ENCODE measurements around the gene WDR19. TPM values are rescaled to one million over a fixed set of nuclear protein-coding genes. Genes with fewer than 3 reads are reported as not detected.

The WDR19 gene
- total and polyA plus RNA-seq, 2 donors (not counting 3 experiments of a cell fraction or from before 2014, with no cell fraction given) = 27.1 to 28.2 TPM

- Histone ChIP-seq H3K9ac (replicated peaks; ENCODE audit: extremely low read depth, insufficient read depth, low read length) (no peak overlapping the region), H2AFZ (ENCODE audit: low read depth, low read length) (no peak overlapping the region), H4K20me1 (replicated peaks; ENCODE audit: control insufficient read depth, extremely low read depth, insufficient read depth, low read length) (no peaks in the 10 kb centered on the region), H3K27me3 (ENCODE audit: control insufficient read depth in 2 of 2, insufficient read depth in 2 of 2, low read length in 2 of 2) (no peaks in the 10 kb centered on the region), H3K4me2 (ENCODE audit: insufficient read depth, low read length) (no peak overlapping the region), H3K4me1 (ENCODE audit: control insufficient read depth, extremely low read depth, insufficient read depth, low read length) (no peaks in the 10 kb centered on the region), H3K36me3 (ENCODE audit: control insufficient read depth in 2 of 2, extremely low read depth in 1 of 2, insufficient read depth in 2 of 2, low read length in 2 of 2) (peaks cover 0 to 2% of the 10 kb centered on the region in 2 experiments), H3K9me1 (replicated peaks; ENCODE audit: control insufficient read depth, extremely low read depth, insufficient read depth, low read length) (no peaks in the 10 kb centered on the region), H3K9me3 (replicated peaks; ENCODE audit: control insufficient read depth, insufficient read depth, low read length) (no peaks in the 10 kb centered on the region), H3K4me3 (replicated peaks in 1 of 3; ENCODE audit: insufficient read depth in 1 of 3, low read depth in 1 of 3, low read length in 3 of 3) (no peak overlapping the region), H3K79me2 (ENCODE audit: control insufficient read depth, insufficient read depth, low read length) (no peaks in the 10 kb centered on the region), H3K27ac (ENCODE audit: insufficient read depth, low read depth, low read length) (no peak overlapping the region)
- intact Hi-C loops (cut with micrococcal nuclease) (no loop called here), dilution Hi-C loops (cut with MboI; ENCODE audit: extremely low pct_ligation_motif_present, low sequenced_read_pairs) (no loop called here)
- CTCF ChIA-PET = interaction anchor here (0.7 kb wide), 1 partner anchor 173 kb away, joined by 3 read pairs; no protein-coding TSS in a partner anchor
- no peak for DNase-seq (ENCODE audit: low read depth, low spot score)
- POLR2A ChIA-PET = no interaction called here
- no peak for TF ChIP-seq FOS (IDR thresholded peaks at IDR 0.05; ENCODE audit: borderline replicate concordance, insufficient read depth, low read length)
- no peak for TF ChIP-seq MAX (IDR thresholded peaks at IDR 0.05; ENCODE audit: insufficient read depth, insufficient read length)
- TF ChIP-seq EZH2 (IDR thresholded peaks at IDR 0.05; ENCODE audit: borderline replicate concordance, low read depth, low read length, severe bottlenecking) = no peak
- FAIRE-seq = no peak
- BruUV-seq (replicated peaks) = no TSS peak
Measured at GRCh38 chr4:39230462-39230861, 48.1 kb downstream of the WDR19 start.

GRCh38 chr4:39231660-39232059 is 49.3 kb downstream of the WDR19 start:
- DNase-seq (ENCODE audit: low read depth, low spot score) = no peak
- Histone ChIP-seq H3K79me2 (ENCODE audit: control insufficient read depth, insufficient read depth, low read length) (no peaks in the 10 kb centered on the region), H3K9me3 (replicated peaks; ENCODE audit: control insufficient read depth, insufficient read depth, low read length) (no peaks in the 10 kb centered on the region), H4K20me1 (replicated peaks; ENCODE audit: control insufficient read depth, extremely low read depth, insufficient read depth, low read length) (no peaks in the 10 kb centered on the region), H3K9ac (replicated peaks; ENCODE audit: extremely low read depth, insufficient read depth, low read length) (no peak overlapping the region), H3K4me3 (replicated peaks in 1 of 3; ENCODE audit: insufficient read depth in 1 of 3, low read depth in 1 of 3, low read length in 3 of 3) (no peak overlapping the region), H3K4me1 (ENCODE audit: control insufficient read depth, extremely low read depth, insufficient read depth, low read length) (no peaks in the 10 kb centered on the region), H3K9me1 (replicated peaks; ENCODE audit: control insufficient read depth, extremely low read depth, insufficient read depth, low read length) (no peaks in the 10 kb centered on the region), H3K4me2 (ENCODE audit: insufficient read depth, low read length) (no peak overlapping the region), H2AFZ (ENCODE audit: low read depth, low read length) (no peak overlapping the region), H3K27me3 (ENCODE audit: control insufficient read depth in 2 of 2, insufficient read depth in 2 of 2, low read length in 2 of 2) (no peaks in the 10 kb centered on the region), H3K27ac (ENCODE audit: insufficient read depth, low read depth, low read length) (no peak overlapping the region), H3K36me3 (ENCODE audit: control insufficient read depth in 2 of 2, extremely low read depth in 1 of 2, insufficient read depth in 2 of 2, low read length in 2 of 2) (peaks cover 0 to 2% of the 10 kb centered on the region in 2 experiments)
- ChIA-PET POLR2A (no interaction called here), CTCF (interaction anchor here (0.6 to 0.8 kb wide), 2 partner anchors 10 to 30 kb away, joined by 3 read pairs; no protein-coding TSS in a partner anchor)
- intact Hi-C loops (cut with micrococcal nuclease) = no loop called here
- FAIRE-seq = no peak
- no peak for TF ChIP-seq FOS (IDR thresholded peaks at IDR 0.05; ENCODE audit: borderline replicate concordance, insufficient read depth, low read length)
- no peak for TF ChIP-seq JUN (IDR thresholded peaks at IDR 0.05; ENCODE audit: borderline replicate concordance, insufficient read depth, insufficient read length, low read depth)
- TF ChIP-seq MYC (IDR thresholded peaks at IDR 0.05; ENCODE audit: low read depth, low read length) = no peak
- TF ChIP-seq CTCF (IDR thresholded peaks at IDR 0.05; ENCODE audit: extremely low read depth in 1 of 2, insufficient read depth in 1 of 2, low read depth in 1 of 2, low read length in 2 of 2) = no peak
- TF ChIP-seq GATA2 (IDR thresholded peaks at IDR 0.05; ENCODE audit: insufficient read depth, insufficient read length, low read depth, low read length) = no peak
- no peak for TF ChIP-seq MAX (IDR thresholded peaks at IDR 0.05; ENCODE audit: insufficient read depth, insufficient read length)
- TF ChIP-seq POLR2A (IDR thresholded peaks at IDR 0.05; ENCODE audit: low read depth, low read length) = no peak
- TF ChIP-seq POLR2AphosphoS5 (IDR thresholded peaks at IDR 0.05; ENCODE audit: insufficient read depth, low read depth, low read length) = no peak
- TF ChIP-seq EZH2 (IDR thresholded peaks at IDR 0.05; ENCODE audit: borderline replicate concordance, low read depth, low read length, severe bottlenecking) = no peak
- BruUV-seq (replicated peaks) = no TSS peak
- dilution Hi-C loops (cut with MboI; ENCODE audit: extremely low pct_ligation_motif_present, low sequenced_read_pairs) = no loop called here

All from endothelial cell of umbilical vein (primary cell).